ENCODE results near the gene TSR1.

TSR1 gene

DNA sequence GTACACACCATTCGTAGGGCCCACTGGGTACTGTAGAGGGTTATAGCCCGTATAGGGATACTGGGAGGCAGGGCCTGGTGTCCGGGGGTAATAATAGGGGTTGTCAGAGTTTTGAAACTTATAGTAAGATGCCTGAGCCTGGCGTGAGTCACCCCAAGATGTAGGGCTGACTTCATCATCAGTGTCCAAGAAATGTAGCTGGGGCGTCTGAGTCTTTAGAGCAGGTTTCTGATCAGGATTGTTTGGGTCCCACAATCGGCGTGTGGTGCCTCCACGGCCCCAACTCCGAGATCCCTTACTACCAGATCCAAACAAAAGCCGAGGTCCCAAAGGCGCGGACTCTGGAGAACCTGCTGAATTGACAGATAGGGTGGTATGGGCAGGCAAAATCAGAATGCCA, 37.1 kb downstream of the TSR1 start:
- no peak for DNase-seq
- H3K27ac ChIP-seq: no peak overlapping the region
- in situ Hi-C loops (cut with HindIII; ENCODE audit: low pct_ligation_motif_present, low sequenced_read_pairs): no loop called here
- H3K36me3 ChIP-seq (replicated peaks): peaks cover 31% of the 10 kb centered on the region
- H3K27me3 ChIP-seq (replicated peaks): no peaks in the 10 kb centered on the region
- TF ChIP-seq, protein P1, sequence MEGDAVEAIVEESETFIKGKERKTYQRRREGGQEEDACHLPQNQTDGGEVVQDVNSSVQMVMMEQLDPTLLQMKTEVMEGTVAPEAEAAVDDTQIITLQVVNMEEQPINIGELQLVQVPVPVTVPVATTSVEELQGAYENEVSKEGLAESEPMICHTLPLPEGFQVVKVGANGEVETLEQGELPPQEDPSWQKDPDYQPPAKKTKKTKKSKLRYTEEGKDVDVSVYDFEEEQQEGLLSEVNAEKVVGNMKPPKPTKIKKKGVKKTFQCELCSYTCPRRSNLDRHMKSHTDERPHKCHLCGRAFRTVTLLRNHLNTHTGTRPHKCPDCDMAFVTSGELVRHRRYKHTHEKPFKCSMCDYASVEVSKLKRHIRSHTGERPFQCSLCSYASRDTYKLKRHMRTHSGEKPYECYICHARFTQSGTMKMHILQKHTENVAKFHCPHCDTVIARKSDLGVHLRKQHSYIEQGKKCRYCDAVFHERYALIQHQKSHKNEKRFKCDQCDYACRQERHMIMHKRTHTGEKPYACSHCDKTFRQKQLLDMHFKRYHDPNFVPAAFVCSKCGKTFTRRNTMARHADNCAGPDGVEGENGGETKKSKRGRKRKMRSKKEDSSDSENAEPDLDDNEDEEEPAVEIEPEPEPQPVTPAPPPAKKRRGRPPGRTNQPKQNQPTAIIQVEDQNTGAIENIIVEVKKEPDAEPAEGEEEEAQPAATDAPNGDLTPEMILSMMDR (IDR thresholded peaks at IDR 0.05; ENCODE audit: low read depth, low read length, missing control alignments): no peak
- no peak overlapping the region for H3K4me3 ChIP-seq (ENCODE audit: low read depth, low read length)

DNA sequence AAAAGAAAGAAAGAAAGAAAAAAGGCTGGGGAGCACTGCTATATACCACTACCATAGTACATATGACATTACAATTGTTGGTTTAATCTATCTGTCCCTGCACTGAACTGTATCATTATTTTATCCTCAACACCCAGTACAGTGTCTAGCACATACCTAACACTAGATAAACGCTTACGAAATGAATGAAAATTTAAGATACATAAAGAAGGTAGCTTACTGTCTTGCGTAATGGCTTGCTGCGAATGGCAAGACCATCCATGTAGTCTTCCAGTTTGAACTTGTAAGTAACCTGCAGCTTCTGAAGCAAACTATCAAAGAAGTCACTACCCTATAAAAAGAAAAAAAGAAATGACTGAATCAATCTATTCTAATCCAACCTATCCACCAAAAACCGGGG, 39.2 kb downstream of the TSR1 start:
- TF ChIP-seq, protein P1 (IDR thresholded peaks at IDR 0.05; ENCODE audit: low read depth, low read length, missing control alignments): no peak
- Histone ChIP-seq H3K27me3 (replicated peaks) (no peaks in the 10 kb centered on the region), H3K27ac (no peak overlapping the region), H3K36me3 (replicated peaks) (peaks cover 37% of the 10 kb centered on the region), H3K4me3 (ENCODE audit: low read depth, low read length) (no peak overlapping the region)
- in situ Hi-C loops (cut with HindIII; ENCODE audit: low pct_ligation_motif_present, low sequenced_read_pairs): no loop called here
- no peak for DNase-seq

DNA sequence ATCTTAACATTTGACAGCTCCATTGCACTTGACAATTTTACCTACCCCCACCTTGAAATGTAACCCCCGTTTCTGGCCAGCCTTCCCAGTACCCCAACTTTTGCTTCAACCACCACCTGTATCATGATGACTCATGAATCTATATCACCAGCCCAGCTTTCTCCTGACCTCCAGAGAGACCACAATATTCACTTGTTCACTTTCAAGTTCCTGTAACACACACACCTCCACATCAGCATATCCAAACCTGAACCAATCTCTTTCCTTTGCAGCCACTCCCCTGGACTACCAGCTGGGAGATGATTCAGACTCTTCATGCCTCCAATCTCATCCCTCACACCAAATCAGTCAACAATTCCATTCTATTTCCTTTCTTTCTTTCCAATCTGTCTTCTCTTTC, 40.7 kb downstream of the TSR1 start:
- in situ Hi-C loops (cut with HindIII; ENCODE audit: low pct_ligation_motif_present, low sequenced_read_pairs): no loop called here
- Histone ChIP-seq H3K27me3 (replicated peaks) (no peaks in the 10 kb centered on the region), H3K27ac (no peak overlapping the region), H3K36me3 (replicated peaks) (peaks cover 40% of the 10 kb centered on the region), H3K4me3 (ENCODE audit: low read depth, low read length) (no peak overlapping the region)
- DNase-seq: no peak
- TF ChIP-seq, protein P1 (IDR thresholded peaks at IDR 0.05; ENCODE audit: low read depth, low read length, missing control alignments): no peak

DNA sequence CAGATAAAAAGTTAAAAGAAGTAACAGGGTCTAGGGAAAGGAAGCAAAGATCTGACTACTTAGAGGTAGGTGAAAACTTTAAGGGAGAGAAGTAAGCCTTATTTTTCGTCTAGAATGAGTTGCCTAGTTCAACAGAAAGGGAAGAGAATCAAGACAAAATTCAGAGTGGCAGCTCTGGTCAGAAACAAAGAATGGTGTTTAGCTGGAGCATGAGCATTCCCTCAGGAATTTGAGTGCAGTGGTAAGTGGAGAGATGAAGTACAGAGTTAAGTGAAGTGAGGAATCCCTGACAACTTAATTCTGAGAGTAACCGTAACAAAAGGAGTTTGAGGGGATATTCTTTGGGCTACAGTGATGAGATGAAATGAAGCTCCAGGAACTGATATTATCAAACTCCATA, 44.2 kb downstream of the TSR1 start:
- Histone ChIP-seq H3K36me3 (replicated peaks) (peaks cover 39% of the 10 kb centered on the region), H3K27ac (no peak overlapping the region), H3K27me3 (replicated peaks) (no peaks in the 10 kb centered on the region), H3K4me3 (ENCODE audit: low read depth, low read length) (no peak overlapping the region)
- in situ Hi-C loops (cut with HindIII; ENCODE audit: low pct_ligation_motif_present, low sequenced_read_pairs): no loop called here
- DNase-seq: peak; percentile 16
- TF ChIP-seq, protein P1 (IDR thresholded peaks at IDR 0.05; ENCODE audit: low read depth, low read length, missing control alignments): no peak

DNA sequence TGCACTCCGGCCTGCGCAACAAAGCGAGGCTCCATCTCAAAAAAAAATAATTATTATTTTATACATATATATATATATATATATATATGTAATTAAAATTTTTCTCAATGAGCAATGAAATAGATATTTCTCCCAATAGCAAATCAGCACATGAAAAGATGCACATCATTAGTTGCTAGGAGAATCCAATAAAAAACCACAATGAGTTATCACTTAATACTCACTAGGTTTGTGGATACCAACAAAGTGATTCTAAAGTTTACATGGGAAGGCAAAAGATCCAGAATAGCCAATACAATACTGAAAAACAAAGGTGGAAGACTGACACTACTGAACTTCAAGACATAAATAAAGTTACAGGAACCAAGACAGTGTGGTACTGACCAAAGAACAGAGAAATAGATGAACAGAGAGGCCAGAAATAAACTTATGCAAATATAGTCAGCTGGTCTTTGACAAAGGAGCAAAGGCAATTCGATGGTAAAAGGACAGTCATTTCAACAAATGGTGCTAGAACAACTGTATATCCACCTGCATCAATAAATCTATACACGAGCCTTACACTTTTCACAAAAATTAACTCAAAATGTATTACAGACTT, 46.3 kb downstream of the TSR1 start:
- in situ Hi-C loops (cut with HindIII; ENCODE audit: low pct_ligation_motif_present, low sequenced_read_pairs): no loop called here
- Histone ChIP-seq H3K36me3 (replicated peaks) (peaks cover 32% of the 10 kb centered on the region), H3K27me3 (replicated peaks) (no peaks in the 10 kb centered on the region), H3K27ac (no peak overlapping the region), H3K4me3 (ENCODE audit: low read depth, low read length) (no peak overlapping the region)
- no peak for DNase-seq
- TF ChIP-seq, protein P1 (IDR thresholded peaks at IDR 0.05; ENCODE audit: low read depth, low read length, missing control alignments): no peak

DNA sequence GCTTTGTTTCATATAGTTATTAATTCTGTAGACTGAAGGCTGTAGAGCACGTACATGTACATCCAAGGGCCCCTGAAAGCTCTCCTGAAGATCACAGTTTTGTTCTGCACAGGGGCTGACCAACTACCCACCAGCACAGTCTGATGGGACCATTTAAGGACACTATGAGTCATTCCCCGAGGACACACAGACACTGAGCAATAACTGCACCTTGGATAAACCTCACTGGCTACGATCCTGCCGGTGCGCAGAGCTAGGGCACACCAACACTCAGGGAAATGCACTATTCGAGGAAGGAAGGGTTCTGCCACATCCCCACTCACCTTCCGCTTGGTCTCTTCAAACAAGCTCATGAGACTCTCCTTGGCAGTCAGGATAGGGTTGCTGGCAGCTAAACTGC, 53.0 kb downstream of the TSR1 start:
- in situ Hi-C loops (cut with HindIII; ENCODE audit: low pct_ligation_motif_present, low sequenced_read_pairs): no loop called here
- Histone ChIP-seq H3K36me3 (replicated peaks) (peaks cover 53% of the 10 kb centered on the region), H3K27me3 (replicated peaks) (no peaks in the 10 kb centered on the region), H3K27ac (no peak overlapping the region), H3K4me3 (ENCODE audit: low read depth, low read length) (no peak overlapping the region)
- TF ChIP-seq, protein P1 (IDR thresholded peaks at IDR 0.05; ENCODE audit: low read depth, low read length, missing control alignments): no peak
- no peak for DNase-seq

All from brain microvascular endothelial cell (primary cell).